Measurements from ENCODE around the gene PRLR.
"Not testable (repeated sequence)": the region's sequence is repeated elsewhere in the genome, so short reads cannot be mapped to it uniquely, and the experiment has no call there.

Gene PRLR

GRCh38 chr5:35036536-35036935 lies 193.8 kb downstream of the PRLR start:
- Histone ChIP-seq H3K9ac (ENCODE audit: insufficient read length, low read depth) (no peak overlapping the region), H3K27me3 (ENCODE audit: insufficient read depth, insufficient read length) (no peaks in the 10 kb centered on the region), H3K4me1 (ENCODE audit: insufficient read depth, insufficient read length) (no peaks in the 10 kb centered on the region), H3K4me3 (ENCODE audit: insufficient read length, low read depth) (no peak overlapping the region), H3K36me3 (ENCODE audit: insufficient read depth, insufficient read length, low read length) (no peaks in the 10 kb centered on the region), H3K9me3 (ENCODE audit: insufficient read depth, low read length) (no peaks in the 10 kb centered on the region)
- DNase-seq (ENCODE audit: low read depth, low spot score), result no peak
- TF ChIP-seq YY1 (IDR thresholded peaks at IDR 0.05; ENCODE audit: insufficient read depth, insufficient read length) (no peak), ZNF274 (IDR thresholded peaks at IDR 0.05; ENCODE audit: low read depth, low read length) (no peak), SUZ12 (IDR thresholded peaks at IDR 0.05; ENCODE audit: extremely low read depth, insufficient read depth, insufficient read length) (no peak)

GRCh38 chr5:35035929-35036328 lies 194.4 kb downstream of the PRLR start:
- H3K4me1 ChIP-seq (ENCODE audit: insufficient read depth, insufficient read length); H3K9me3 ChIP-seq (ENCODE audit: insufficient read depth, low read length); H3K36me3 ChIP-seq (ENCODE audit: insufficient read depth, insufficient read length, low read length); H3K4me3 ChIP-seq (ENCODE audit: insufficient read length, low read depth); DNase-seq (ENCODE audit: low read depth, low spot score); H3K27me3 ChIP-seq (ENCODE audit: insufficient read depth, insufficient read length); H3K9ac ChIP-seq (ENCODE audit: insufficient read length, low read depth): not testable (repeated sequence)

- Histone ChIP-seq H3K4me1 (ENCODE audit: insufficient read depth, insufficient read length) (no peaks in the 10 kb centered on the region), H3K4me3 (ENCODE audit: insufficient read length, low read depth) (no peak overlapping the region), H3K27me3 (ENCODE audit: insufficient read depth, insufficient read length) (no peaks in the 10 kb centered on the region), H3K9ac (ENCODE audit: insufficient read length, low read depth) (no peak overlapping the region), H3K36me3 (ENCODE audit: insufficient read depth, insufficient read length, low read length) (no peaks in the 10 kb centered on the region), H3K9me3 (ENCODE audit: insufficient read depth, low read length) (no peaks in the 10 kb centered on the region)
- TF ChIP-seq SUZ12 (IDR thresholded peaks at IDR 0.05; ENCODE audit: extremely low read depth, insufficient read depth, insufficient read length) (no peak), YY1 (IDR thresholded peaks at IDR 0.05; ENCODE audit: insufficient read depth, insufficient read length) (no peak), ZNF274 (IDR thresholded peaks at IDR 0.05; ENCODE audit: low read depth, low read length) (no peak)
- DNase-seq (ENCODE audit: low read depth, low spot score), result no peak
Measured at GRCh38 chr5:35035271-35035670, 195.0 kb downstream of the PRLR start.

- Histone ChIP-seq H3K9ac (ENCODE audit: insufficient read length, low read depth) (no peak overlapping the region), H3K9me3 (ENCODE audit: insufficient read depth, low read length) (no peaks in the 10 kb centered on the region), H3K4me1 (ENCODE audit: insufficient read depth, insufficient read length) (no peaks in the 10 kb centered on the region), H3K36me3 (ENCODE audit: insufficient read depth, insufficient read length, low read length) (no peaks in the 10 kb centered on the region), H3K27me3 (ENCODE audit: insufficient read depth, insufficient read length) (no peaks in the 10 kb centered on the region), H3K4me3 (ENCODE audit: insufficient read length, low read depth) (no peak overlapping the region)
- no peak for DNase-seq (ENCODE audit: low read depth, low spot score)
- TF ChIP-seq SUZ12 (IDR thresholded peaks at IDR 0.05; ENCODE audit: extremely low read depth, insufficient read depth, insufficient read length) (no peak), ZNF274 (IDR thresholded peaks at IDR 0.05; ENCODE audit: low read depth, low read length) (no peak), YY1 (IDR thresholded peaks at IDR 0.05; ENCODE audit: insufficient read depth, insufficient read length) (no peak)
Measured at GRCh38 chr5:35032356-35032755, 197.9 kb downstream of the PRLR start.

- no peak for TF ChIP-seq ZNF274 (IDR thresholded peaks at IDR 0.05; ENCODE audit: low read depth, low read length)
- TF ChIP-seq YY1 (IDR thresholded peaks at IDR 0.05; ENCODE audit: insufficient read depth, insufficient read length), result no peak
- no peak for TF ChIP-seq SUZ12 (IDR thresholded peaks at IDR 0.05; ENCODE audit: extremely low read depth, insufficient read depth, insufficient read length)
- DNase-seq (ENCODE audit: low read depth, low spot score), result no peak
- Histone ChIP-seq H3K4me3 (ENCODE audit: insufficient read length, low read depth) (no peak overlapping the region), H3K4me1 (ENCODE audit: insufficient read depth, insufficient read length) (no peaks in the 10 kb centered on the region), H3K36me3 (ENCODE audit: insufficient read depth, insufficient read length, low read length) (no peaks in the 10 kb centered on the region), H3K9me3 (ENCODE audit: insufficient read depth, low read length) (no peaks in the 10 kb centered on the region), H3K9ac (ENCODE audit: insufficient read length, low read depth) (no peak overlapping the region), H3K27me3 (ENCODE audit: insufficient read depth, insufficient read length) (no peaks in the 10 kb centered on the region)
Measured at GRCh38 chr5:35031276-35031675, 199.0 kb downstream of the PRLR start.

- DNase-seq (ENCODE audit: low read depth, low spot score), result no peak
- TF ChIP-seq ZNF274 (IDR thresholded peaks at IDR 0.05; ENCODE audit: low read depth, low read length) (no peak), YY1 (IDR thresholded peaks at IDR 0.05; ENCODE audit: insufficient read depth, insufficient read length) (no peak), SUZ12 (IDR thresholded peaks at IDR 0.05; ENCODE audit: extremely low read depth, insufficient read depth, insufficient read length) (no peak)
- no peak overlapping the region for H3K9ac ChIP-seq (ENCODE audit: insufficient read length, low read depth)
Measured at GRCh38 chr5:35030426-35031100, 199.7 kb downstream of the PRLR start.

GRCh38 chr5:35029333-35029732 lies 201.0 kb downstream of the PRLR start:
- no peaks in the 10 kb centered on the region for H3K36me3 ChIP-seq (ENCODE audit: insufficient read depth, insufficient read length, low read length)
- no peaks in the 10 kb centered on the region for H3K4me1 ChIP-seq (ENCODE audit: insufficient read depth, insufficient read length)

More at GRCh38 chr5:35030426-35031100, 199.7 kb downstream of the PRLR start:
- H3K4me3 ChIP-seq (ENCODE audit: insufficient read length, low read depth), result no peak overlapping the region
- H3K9me3 ChIP-seq (ENCODE audit: insufficient read depth, low read length), result no peaks in the 10 kb centered on the region
- no peaks in the 10 kb centered on the region for H3K4me1 ChIP-seq (ENCODE audit: insufficient read depth, insufficient read length)
- H3K27me3 ChIP-seq (ENCODE audit: insufficient read depth, insufficient read length), result no peaks in the 10 kb centered on the region
- H3K36me3 ChIP-seq (ENCODE audit: insufficient read depth, insufficient read length, low read length), result no peaks in the 10 kb centered on the region

More at GRCh38 chr5:35029333-35029732, 201.0 kb downstream of the PRLR start:
- Histone ChIP-seq H3K4me3 (ENCODE audit: insufficient read length, low read depth) (no peak overlapping the region), H3K27me3 (ENCODE audit: insufficient read depth, insufficient read length) (no peaks in the 10 kb centered on the region), H3K9me3 (ENCODE audit: insufficient read depth, low read length) (no peaks in the 10 kb centered on the region), H3K9ac (ENCODE audit: insufficient read length, low read depth) (no peak overlapping the region)
- DNase-seq (ENCODE audit: low read depth, low spot score), result no peak
- TF ChIP-seq ZNF274 (IDR thresholded peaks at IDR 0.05; ENCODE audit: low read depth, low read length) (no peak), SUZ12 (IDR thresholded peaks at IDR 0.05; ENCODE audit: extremely low read depth, insufficient read depth, insufficient read length) (no peak), YY1 (IDR thresholded peaks at IDR 0.05; ENCODE audit: insufficient read depth, insufficient read length) (no peak)
